Measurements from ENCODE around the gene AUTS2. TPM values are rescaled to one million over a fixed set of nuclear protein-coding genes. Genes with fewer than 3 reads are reported as not detected.

The AUTS2 gene
- total and polyA plus RNA-seq, 2 experiments from 2014 or later = 32.0 to 91.0 TPM

GRCh38 chr7:70533614-70534013, 935.3 kb downstream of the AUTS2 start:
- Mint-ChIP-seq H3K36me3 (ENCODE audit: low read depth) (no peaks in the 10 kb centered on the region), H3K9me3 (no peaks in the 10 kb centered on the region), H3K4me3 (no peak overlapping the region), H3K27me3 (ENCODE audit: insufficient read depth, low read depth, poor library complexity) (no peaks in the 10 kb centered on the region), H3K27ac (no peak overlapping the region), H3K4me1 (no peaks in the 10 kb centered on the region)
- H3K27me3 ChIP-seq (ENCODE audit: insufficient read depth) = no peaks in the 10 kb centered on the region
- no peak overlapping the region for H3K27ac ChIP-seq (ENCODE audit: low read depth)
- H3K79me2 ChIP-seq (replicated peaks; ENCODE audit: insufficient read depth) = no peaks in the 10 kb centered on the region
- 0 out of 2 replicates have a peak, but pooled peaks cover 3% of the 10 kb centered on the region for H3K9me2 ChIP-seq (ENCODE audit: insufficient read depth)
- DNase-seq (ENCODE audit: low spot score) = peak; percentile 9
- H3K4me2 ChIP-seq = no peak overlapping the region
- TF ChIP-seq NANOG (IDR thresholded peaks at IDR 0.05; ENCODE audit: borderline replicate concordance) (no peak), ZNF331 (CRISPR knock-in tag; IDR thresholded peaks at IDR 0.05; ENCODE audit: low read depth) (no peak), EZH2phosphoT487 (IDR thresholded peaks at IDR 0.05; ENCODE audit: unreplicated experiment) (no peak), ZNF462 (CRISPR knock-in tag; IDR thresholded peaks at IDR 0.05) (no peak), EZH2 (IDR thresholded peaks at IDR 0.05; ENCODE audit: low read depth, unreplicated experiment) (no peak), POLR2AphosphoS5 (IDR thresholded peaks at IDR 0.05; ENCODE audit: low read depth) (no peak), CREB1 (CRISPR knock-in tag; IDR thresholded peaks at IDR 0.05; ENCODE audit: low read depth) (no peak), CTCF (conservative IDR thresholded peaks at IDR 0.05; ENCODE audit: low read depth in 2 of 2) (no peak), JUNB (IDR thresholded peaks at IDR 0.05; ENCODE audit: unreplicated experiment) (no peak), ZNF114 (CRISPR knock-in tag; IDR thresholded peaks at IDR 0.05) (no peak), STAT1 (IDR thresholded peaks at IDR 0.05; ENCODE audit: unreplicated experiment) (no peak)
- TF ChIP-seq, protein P1, sequence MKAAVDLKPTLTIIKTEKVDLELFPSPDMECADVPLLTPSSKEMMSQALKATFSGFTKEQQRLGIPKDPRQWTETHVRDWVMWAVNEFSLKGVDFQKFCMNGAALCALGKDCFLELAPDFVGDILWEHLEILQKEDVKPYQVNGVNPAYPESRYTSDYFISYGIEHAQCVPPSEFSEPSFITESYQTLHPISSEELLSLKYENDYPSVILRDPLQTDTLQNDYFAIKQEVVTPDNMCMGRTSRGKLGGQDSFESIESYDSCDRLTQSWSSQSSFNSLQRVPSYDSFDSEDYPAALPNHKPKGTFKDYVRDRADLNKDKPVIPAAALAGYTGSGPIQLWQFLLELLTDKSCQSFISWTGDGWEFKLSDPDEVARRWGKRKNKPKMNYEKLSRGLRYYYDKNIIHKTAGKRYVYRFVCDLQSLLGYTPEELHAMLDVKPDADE (IDR thresholded peaks at IDR 0.05) = no peak
- TF ChIP-seq, protein P2, sequence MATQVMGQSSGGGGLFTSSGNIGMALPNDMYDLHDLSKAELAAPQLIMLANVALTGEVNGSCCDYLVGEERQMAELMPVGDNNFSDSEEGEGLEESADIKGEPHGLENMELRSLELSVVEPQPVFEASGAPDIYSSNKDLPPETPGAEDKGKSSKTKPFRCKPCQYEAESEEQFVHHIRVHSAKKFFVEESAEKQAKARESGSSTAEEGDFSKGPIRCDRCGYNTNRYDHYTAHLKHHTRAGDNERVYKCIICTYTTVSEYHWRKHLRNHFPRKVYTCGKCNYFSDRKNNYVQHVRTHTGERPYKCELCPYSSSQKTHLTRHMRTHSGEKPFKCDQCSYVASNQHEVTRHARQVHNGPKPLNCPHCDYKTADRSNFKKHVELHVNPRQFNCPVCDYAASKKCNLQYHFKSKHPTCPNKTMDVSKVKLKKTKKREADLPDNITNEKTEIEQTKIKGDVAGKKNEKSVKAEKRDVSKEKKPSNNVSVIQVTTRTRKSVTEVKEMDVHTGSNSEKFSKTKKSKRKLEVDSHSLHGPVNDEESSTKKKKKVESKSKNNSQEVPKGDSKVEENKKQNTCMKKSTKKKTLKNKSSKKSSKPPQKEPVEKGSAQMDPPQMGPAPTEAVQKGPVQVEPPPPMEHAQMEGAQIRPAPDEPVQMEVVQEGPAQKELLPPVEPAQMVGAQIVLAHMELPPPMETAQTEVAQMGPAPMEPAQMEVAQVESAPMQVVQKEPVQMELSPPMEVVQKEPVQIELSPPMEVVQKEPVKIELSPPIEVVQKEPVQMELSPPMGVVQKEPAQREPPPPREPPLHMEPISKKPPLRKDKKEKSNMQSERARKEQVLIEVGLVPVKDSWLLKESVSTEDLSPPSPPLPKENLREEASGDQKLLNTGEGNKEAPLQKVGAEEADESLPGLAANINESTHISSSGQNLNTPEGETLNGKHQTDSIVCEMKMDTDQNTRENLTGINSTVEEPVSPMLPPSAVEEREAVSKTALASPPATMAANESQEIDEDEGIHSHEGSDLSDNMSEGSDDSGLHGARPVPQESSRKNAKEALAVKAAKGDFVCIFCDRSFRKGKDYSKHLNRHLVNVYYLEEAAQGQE (IDR thresholded peaks at IDR 0.05; ENCODE audit: unreplicated experiment) = no peak
- H3K4me1 ChIP-seq (ENCODE audit: insufficient read depth) = no peaks in the 10 kb centered on the region
- H3K4me3 ChIP-seq = no peak overlapping the region
- no peak for ATAC-seq
- no peaks in the 10 kb centered on the region for H3K36me3 ChIP-seq (ENCODE audit: insufficient read depth)
- no peak overlapping the region for H2AFZ ChIP-seq
- no peaks in the 10 kb centered on the region for H4K20me1 ChIP-seq (replicated peaks; ENCODE audit: insufficient read depth)
- H3F3A ChIP-seq (replicated peaks; ENCODE audit: low read depth) = no peaks in the 10 kb centered on the region

All from GM23338 (cell line).